Ishikawa (cell line): ENCODE data around the gene CACNA2D3.

Experiments
- CEBPB ChIP-seq: IDR thresholded peaks from 2 replicates; pipeline ENCODE4 v1.6.1; 2012
- CREB1 ChIP-seq: IDR thresholded peaks from 2 replicates; pipeline ENCODE4 v1.6.1; 2012; ENCODE audit warnings: low read depth
- EGR1 ChIP-seq: IDR thresholded peaks from 2 replicates; pipeline ENCODE4 v1.6.1; 2012
- EP300 ChIP-seq: IDR thresholded peaks from 2 replicates; pipeline ENCODE4 v1.6.1; 2012; ENCODE audit warnings: borderline replicate concordance
- FOXM1 ChIP-seq: IDR thresholded peaks from 2 replicates; pipeline ENCODE4 v1.6.1; 2012; ENCODE audit warnings: low read depth, borderline replicate concordance
- NFIC ChIP-seq: IDR thresholded peaks from 2 replicates; pipeline ENCODE4 v1.6.1; 2012
- RAD21 ChIP-seq: IDR thresholded peaks from 2 replicates; pipeline ENCODE4 v1.6.1; 2012; ENCODE audit warnings: low read depth
- TAF1 ChIP-seq: IDR thresholded peaks from 2 replicates; pipeline ENCODE4 v1.6.1; 2012; ENCODE audit warnings: low read depth, mild to moderate bottlenecking
- TCF12 ChIP-seq: IDR thresholded peaks from 2 replicates; pipeline ENCODE4 v1.6.1; 2012; ENCODE audit warnings: low read depth
- TEAD4 ChIP-seq: IDR thresholded peaks from 2 replicates; pipeline ENCODE4 v1.6.1; 2012
- YY1 ChIP-seq: IDR thresholded peaks from 2 replicates; pipeline ENCODE4 v1.6.1; 2012; ENCODE audit warnings: low read depth
- ZBTB7A ChIP-seq: IDR thresholded peaks from 2 replicates; pipeline ENCODE4 v1.6.1; 2012; ENCODE audit warnings: low read depth
- TF ChIP-seq, protein P1 (sequence below): IDR thresholded peaks from 2 replicates; pipeline ENCODE4 v1.6.1; 2012
- TF ChIP-seq, protein P2 (sequence below): IDR thresholded peaks from 2 replicates; pipeline ENCODE4 v1.6.1; 2012; ENCODE audit warnings: low read depth, mild to moderate bottlenecking
- TF ChIP-seq, protein P3 (sequence below): IDR thresholded peaks from 2 replicates; pipeline ENCODE4 v1.6.1; 2012

Gene CACNA2D3

DNA sequence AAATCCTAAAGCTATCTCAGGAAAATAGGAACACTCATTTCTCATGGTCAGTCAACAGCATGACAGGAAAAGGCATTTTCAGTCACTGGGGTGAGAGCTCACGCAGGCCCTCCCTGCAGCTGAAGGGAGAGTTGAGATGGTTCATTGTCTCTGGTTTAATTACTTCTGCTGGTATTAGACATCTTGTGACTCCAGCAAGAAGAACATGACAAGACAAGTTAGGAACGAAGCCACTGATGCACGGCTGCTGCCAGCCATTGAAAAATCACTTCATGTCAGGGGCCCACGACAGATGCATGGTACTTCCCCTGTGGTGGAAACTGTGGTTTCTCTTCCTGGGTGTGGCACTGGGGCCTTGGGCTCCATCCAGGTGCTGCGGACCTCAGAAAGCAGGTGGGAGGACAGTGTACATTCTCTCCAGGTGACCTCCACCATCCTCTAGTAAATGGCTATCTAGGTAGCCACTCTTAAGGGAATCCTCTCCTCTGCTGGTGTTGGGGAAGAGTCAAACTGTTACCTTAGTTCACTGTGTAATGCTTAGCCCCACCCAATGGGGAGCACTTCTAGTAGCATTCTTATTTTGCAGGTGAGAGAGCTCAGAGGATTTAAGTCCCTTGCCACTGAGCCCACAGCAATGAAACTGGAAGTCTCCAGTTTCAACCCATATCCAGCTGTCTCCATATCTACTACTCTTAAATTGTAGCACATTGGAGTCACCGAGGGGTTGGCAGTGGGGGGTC lies 531.3 kb downstream of the CACNA2D3 start:
- no peak for TF ChIP-seq RAD21
- TF ChIP-seq ZBTB7A, result no peak
- no peak for TF ChIP-seq TCF12
- TF ChIP-seq FOXM1, result no peak
- no peak for TF ChIP-seq TEAD4
- TF ChIP-seq, protein P1, sequence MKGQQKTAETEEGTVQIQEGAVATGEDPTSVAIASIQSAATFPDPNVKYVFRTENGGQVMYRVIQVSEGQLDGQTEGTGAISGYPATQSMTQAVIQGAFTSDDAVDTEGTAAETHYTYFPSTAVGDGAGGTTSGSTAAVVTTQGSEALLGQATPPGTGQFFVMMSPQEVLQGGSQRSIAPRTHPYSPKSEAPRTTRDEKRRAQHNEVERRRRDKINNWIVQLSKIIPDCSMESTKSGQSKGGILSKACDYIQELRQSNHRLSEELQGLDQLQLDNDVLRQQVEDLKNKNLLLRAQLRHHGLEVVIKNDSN, result no peak
- no peak for TF ChIP-seq NFIC
- TF ChIP-seq, protein P2, sequence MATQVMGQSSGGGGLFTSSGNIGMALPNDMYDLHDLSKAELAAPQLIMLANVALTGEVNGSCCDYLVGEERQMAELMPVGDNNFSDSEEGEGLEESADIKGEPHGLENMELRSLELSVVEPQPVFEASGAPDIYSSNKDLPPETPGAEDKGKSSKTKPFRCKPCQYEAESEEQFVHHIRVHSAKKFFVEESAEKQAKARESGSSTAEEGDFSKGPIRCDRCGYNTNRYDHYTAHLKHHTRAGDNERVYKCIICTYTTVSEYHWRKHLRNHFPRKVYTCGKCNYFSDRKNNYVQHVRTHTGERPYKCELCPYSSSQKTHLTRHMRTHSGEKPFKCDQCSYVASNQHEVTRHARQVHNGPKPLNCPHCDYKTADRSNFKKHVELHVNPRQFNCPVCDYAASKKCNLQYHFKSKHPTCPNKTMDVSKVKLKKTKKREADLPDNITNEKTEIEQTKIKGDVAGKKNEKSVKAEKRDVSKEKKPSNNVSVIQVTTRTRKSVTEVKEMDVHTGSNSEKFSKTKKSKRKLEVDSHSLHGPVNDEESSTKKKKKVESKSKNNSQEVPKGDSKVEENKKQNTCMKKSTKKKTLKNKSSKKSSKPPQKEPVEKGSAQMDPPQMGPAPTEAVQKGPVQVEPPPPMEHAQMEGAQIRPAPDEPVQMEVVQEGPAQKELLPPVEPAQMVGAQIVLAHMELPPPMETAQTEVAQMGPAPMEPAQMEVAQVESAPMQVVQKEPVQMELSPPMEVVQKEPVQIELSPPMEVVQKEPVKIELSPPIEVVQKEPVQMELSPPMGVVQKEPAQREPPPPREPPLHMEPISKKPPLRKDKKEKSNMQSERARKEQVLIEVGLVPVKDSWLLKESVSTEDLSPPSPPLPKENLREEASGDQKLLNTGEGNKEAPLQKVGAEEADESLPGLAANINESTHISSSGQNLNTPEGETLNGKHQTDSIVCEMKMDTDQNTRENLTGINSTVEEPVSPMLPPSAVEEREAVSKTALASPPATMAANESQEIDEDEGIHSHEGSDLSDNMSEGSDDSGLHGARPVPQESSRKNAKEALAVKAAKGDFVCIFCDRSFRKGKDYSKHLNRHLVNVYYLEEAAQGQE, result no peak
- no peak for TF ChIP-seq EP300
- no peak for TF ChIP-seq YY1
- no peak for TF ChIP-seq CREB1
- TF ChIP-seq EGR1, result no peak
- no peak for TF ChIP-seq CEBPB
- TF ChIP-seq, protein P3, sequence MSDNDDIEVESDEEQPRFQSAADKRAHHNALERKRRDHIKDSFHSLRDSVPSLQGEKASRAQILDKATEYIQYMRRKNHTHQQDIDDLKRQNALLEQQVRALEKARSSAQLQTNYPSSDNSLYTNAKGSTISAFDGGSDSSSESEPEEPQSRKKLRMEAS, result no peak
- no peak for TF ChIP-seq TAF1

DNA sequence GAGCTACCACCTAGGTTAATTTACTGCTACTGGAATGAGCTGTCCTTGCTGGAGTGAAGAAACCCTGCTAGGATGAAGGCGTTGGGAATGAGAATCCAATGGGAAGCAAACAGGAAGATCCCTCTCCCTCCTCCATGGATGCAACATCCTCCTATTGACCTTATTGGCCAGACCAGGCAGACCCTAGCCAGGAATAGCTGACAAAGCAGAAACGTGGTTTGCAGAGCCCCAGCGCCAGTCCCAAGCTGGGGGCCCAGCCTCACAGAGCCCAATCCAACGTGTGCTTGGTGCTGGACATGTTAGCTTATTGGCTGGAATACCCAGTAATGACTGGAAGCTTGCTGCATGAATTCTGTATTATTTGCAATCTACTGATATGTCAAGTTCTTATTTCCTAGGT lies 532.4 kb downstream of the CACNA2D3 start:
- TF ChIP-seq TEAD4 (no peak), RAD21 (no peak), FOXM1 (no peak), CEBPB (no peak), TAF1 (no peak), NFIC (no peak), EGR1 (no peak)
- TF ChIP-seq, protein P1, result no peak
- TF ChIP-seq, protein P3, result no peak

DNA sequence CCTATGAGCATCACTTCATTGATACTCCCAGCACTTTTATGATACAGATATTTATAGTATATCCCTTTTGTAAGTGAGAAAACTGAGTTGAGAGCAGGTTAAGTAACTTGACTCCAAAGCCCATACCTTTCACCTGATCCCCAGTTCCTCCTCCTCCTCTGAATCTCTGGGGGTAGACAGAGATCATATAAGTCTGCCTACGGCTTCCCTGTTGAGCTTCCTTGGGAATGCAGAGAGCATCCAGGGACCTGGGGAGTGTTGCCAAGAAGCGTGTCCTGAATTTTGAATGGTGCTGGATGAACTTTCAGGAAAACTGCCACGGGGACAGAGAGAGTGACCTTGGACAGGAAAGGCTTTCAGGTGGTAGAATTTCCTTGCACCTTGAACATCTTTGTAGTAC lies 537.0 kb downstream of the CACNA2D3 start:
- TF ChIP-seq, protein P2, result no peak
- no peak for TF ChIP-seq TCF12
- TF ChIP-seq, protein P3, result no peak
- no peak for TF ChIP-seq YY1
- TF ChIP-seq RAD21, result no peak
- TF ChIP-seq CEBPB, result no peak
- no peak for TF ChIP-seq NFIC
- TF ChIP-seq EP300, result no peak
- no peak for TF ChIP-seq ZBTB7A
- no peak for TF ChIP-seq TEAD4

DNA sequence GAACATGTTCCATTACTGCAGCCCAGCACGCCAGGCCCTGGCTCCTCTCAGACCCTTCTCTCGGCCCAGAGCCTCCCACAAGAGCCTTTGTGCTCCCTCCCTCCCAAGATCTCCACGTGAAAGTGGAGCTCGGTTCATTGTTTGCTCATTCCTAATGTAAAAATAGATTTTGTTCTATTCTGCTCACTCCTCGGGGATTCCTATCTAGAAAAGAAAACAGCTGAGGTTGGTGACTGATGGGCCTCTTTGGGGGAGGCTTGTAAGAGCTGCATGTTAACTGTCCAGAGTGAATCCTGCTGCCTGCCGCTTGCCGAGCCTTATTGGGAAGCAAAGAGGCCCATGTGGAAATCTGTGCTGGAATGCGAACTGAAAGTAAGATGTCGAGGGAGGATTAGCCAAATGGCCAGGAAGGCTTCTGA lies 538.4 kb downstream of the CACNA2D3 start:
- TF ChIP-seq CEBPB (no peak), TEAD4 (no peak), FOXM1 (no peak), RAD21 (no peak), ZBTB7A (no peak), EGR1 (no peak), TAF1 (no peak), EP300 (no peak), TCF12 (no peak), CREB1 (no peak), NFIC (no peak), YY1 (no peak)
- TF ChIP-seq, protein P1, result no peak
- TF ChIP-seq, protein P3, result no peak
- TF ChIP-seq, protein P2, result no peak
